A549 treated with dexamethasone at 1 μM for 4 hours (cell line): ENCODE data around the gene GTF3C6. TPM values are rescaled to one million over a fixed set of nuclear protein-coding genes. Genes with fewer than 3 reads are reported as not detected.

ENCODE experiments used
- total RNA-seq: library from RNA; stranded (reverse); fragments of 200-300 nt; extraction: Qiagen RNA extraction; gene quantifications from 5 replicates; pipeline ENCODE4 v1.2.3, GENCODE V29; 2022

GTF3C6 gene
- 98.9 to 115 TPM (median 104 TPM) in 5 replicates for total RNA-seq

GRCh38 chr6:110958329-110959192 is at the start of gene GTF3C6:
GTF3C6 (plus strand) TSS chr6:110958706; CDS start chr6:110958770, 64 bp downstream.

Other genes starting within 250 kb of the GTF3C6 start
- gene CDK19, start 143.2 kb upstream of the GTF3C6 start, total RNA-seq, result 4.7 to 8.4 TPM (median 6.9 TPM) in 5 replicates
- gene AMD1, start 83.9 kb upstream of the GTF3C6 start, total RNA-seq, result 162 to 189 TPM (median 175 TPM) in 5 replicates
- gene RPF2, start 23.3 kb downstream of the GTF3C6 start, total RNA-seq, result 31.5 to 44.0 TPM (median 34.1 TPM) in 5 replicates
- 0.25 to 0.60 TPM (median 0.56 TPM) in 5 replicates for gene SLC16A10, start 128.8 kb downstream of the GTF3C6 start, total RNA-seq